H1 (cell line): ENCODE measurements around the gene CFAP97. TPM values are rescaled to one million over a fixed set of nuclear protein-coding genes. Genes with fewer than 3 reads are reported as not detected.

Experiments
- CTCF ChIA-PET: fragments of 300-600 bp; sonication (Branson Sonifier 250); formaldehyde crosslinking; loops from one replicate; lab custom pipeline; 2021; ENCODE audit not compliant: partially characterized antibody; lab: Charles Lee
- POLR2A ChIA-PET: fragments of 300-600 bp; sonication (Branson Sonifier 250); formaldehyde crosslinking; loops from one replicate; lab custom pipeline; 2021; ENCODE audit warnings: inconsistent platforms; ENCODE audit not compliant: partially characterized antibody; lab: Charles Lee
- DNase-seq, 2 experiments: peaks; one replicate each; pipeline versions ENCODE4 v3.0.0 to v3.0.0-alpha.2; 2010 to 2022; ENCODE audit warnings: low spot score in 2 of 2, low read depth in 1 of 2, mixed read lengths in 1 of 2
- FAIRE-seq: peaks from 2 replicates; lab custom pipeline; 2011; peaks lifted over from hg19 to GRCh38; lab: Jason Lieb, UNC
- H2AFZ ChIP-seq: 2 replicates; pipeline ENCODE4 v1.8.1; 2012; ENCODE audit warnings: low read length, inconsistent platforms
- H2AK5ac ChIP-seq: 2 replicates; pipeline ENCODE4 v1.6.1; 2013; ENCODE audit warnings: low read depth, low read length
- H2BK120ac ChIP-seq: replicated peaks from 2 replicates; pipeline ENCODE3; 2013; ENCODE audit warnings: low read depth, low read length, inconsistent platforms
- H2BK12ac ChIP-seq: 2 replicates; pipeline ENCODE4 v1.6.1; 2013; ENCODE audit warnings: low read depth, low read length
- H2BK15ac ChIP-seq: 2 replicates; pipeline ENCODE4 v1.6.1; 2013; ENCODE audit warnings: low read length
- H2BK20ac ChIP-seq: 2 replicates; pipeline ENCODE4 v1.6.1; 2013; ENCODE audit warnings: low read length
- H2BK5ac ChIP-seq: 2 replicates; pipeline ENCODE4 v1.6.1; 2013; ENCODE audit warnings: low read depth, low read length
- H3K14ac ChIP-seq: 2 replicates; pipeline ENCODE4 v1.6.1; 2013; ENCODE audit warnings: inconsistent platforms; ENCODE audit not compliant: insufficient read length
- H3K18ac ChIP-seq: 2 replicates; pipeline ENCODE4 v1.6.1; 2013; ENCODE audit warnings: low read length; ENCODE audit errors: extremely low read depth
- H3K23ac ChIP-seq: 2 replicates; pipeline ENCODE4 v1.6.1; 2013; ENCODE audit warnings: inconsistent platforms; ENCODE audit not compliant: insufficient read length
- H3K23me2 ChIP-seq: 2 replicates; pipeline ENCODE4 v1.6.1; 2013; ENCODE audit warnings: low read depth, low read length
- H3K27ac ChIP-seq: 2 replicates; pipeline ENCODE4 v1.6.1; 2011; ENCODE audit warnings: low read depth, low read length, inconsistent platforms
- H3K27me3 ChIP-seq, 4 experiments: replicated peaks in 1 of 4; 1 replicate in 1 of 4; 2 replicates in 3 of 4; pipeline versions ENCODE4 v1.6.1 to v1.8.1; 2011 to 2013; ENCODE audit warnings: low read length in 3 of 4, mild to moderate bottlenecking in 3 of 4, inconsistent platforms in 2 of 4, mixed read lengths in 2 of 4, moderate library complexity in 1 of 4; ENCODE audit not compliant: control insufficient read depth in 3 of 4, insufficient read depth in 3 of 4; ENCODE audit errors: extremely low read depth in 1 of 4
- H3K36me3 ChIP-seq, 4 experiments: 2 replicates each; pipeline versions ENCODE4 v1.6.1 to v1.8.1; 2011 to 2013; ENCODE audit warnings: mild to moderate bottlenecking in 4 of 4, low read length in 3 of 4, moderate library complexity in 2 of 4, control low read depth in 1 of 4, inconsistent platforms in 1 of 4; ENCODE audit not compliant: insufficient read depth in 4 of 4, control insufficient read depth in 2 of 4
- H3K4ac ChIP-seq: replicated peaks from 2 replicates; pipeline ENCODE3; 2013; ENCODE audit warnings: low read length, low read depth, mixed read lengths, inconsistent platforms; ENCODE audit not compliant: insufficient read length
- H3K4me1 ChIP-seq, 4 experiments: replicated peaks in 1 of 4; 1 replicate in 1 of 4; 2 replicates in 3 of 4; pipeline versions ENCODE4 v1.6.1 to v1.8.1; 2011 to 2013; ENCODE audit warnings: low read length in 3 of 4, inconsistent platforms in 2 of 4, mixed read lengths in 1 of 4; ENCODE audit not compliant: insufficient read depth in 4 of 4, control insufficient read depth in 3 of 4
- H3K4me2 ChIP-seq, 2 experiments: 2 replicates each; pipeline versions ENCODE4 v1.6.1 to v1.8.1; 2011 to 2013; ENCODE audit warnings: low read depth in 2 of 2, low read length in 2 of 2, control low read depth in 1 of 2, inconsistent platforms in 1 of 2, mild to moderate bottlenecking in 1 of 2; ENCODE audit not compliant: insufficient read depth in 1 of 2
- H3K4me3 ChIP-seq, 4 experiments: fragments of 200-600, 300-600 bp in 1 of 4; sonication (generic), shearing (Covaris generic), sonication (Bioruptor Twin) in 1 of 4; 2 replicates each; pipeline versions ENCODE4 v1.5.1 to v1.8.1; 2011 to 2016; ENCODE audit warnings: low read length in 4 of 4, low read depth in 3 of 4, control low read depth in 2 of 4, inconsistent platforms in 2 of 4, mild to moderate bottlenecking in 2 of 4, mixed read lengths in 1 of 4, moderate library complexity in 1 of 4; ENCODE audit not compliant: insufficient read depth in 2 of 4; ENCODE audit errors: extremely low read depth in 1 of 4
- H3K56ac ChIP-seq: replicated peaks from 2 replicates; pipeline ENCODE3; 2013; ENCODE audit warnings: low read depth, mild to moderate bottlenecking, mixed read lengths, low read length, inconsistent platforms; ENCODE audit not compliant: insufficient read length
- H3K79me1 ChIP-seq: 2 replicates; pipeline ENCODE4 v1.6.1; 2013; ENCODE audit warnings: low read depth, low read length, control low read depth
- H3K79me2 ChIP-seq, 2 experiments: 2 replicates each; pipeline versions ENCODE4 v1.6.1 to v1.8.1; 2012 to 2013; ENCODE audit warnings: low read length in 2 of 2, mild to moderate bottlenecking in 2 of 2, inconsistent platforms in 1 of 2; ENCODE audit not compliant: insufficient read depth in 2 of 2, control insufficient read depth in 1 of 2
- H3K9ac ChIP-seq, 4 experiments: replicated peaks in 1 of 4; 1 replicate in 1 of 4; 2 replicates in 3 of 4; pipeline versions ENCODE4 v1.6.1 to v1.8.1; 2011 to 2013; ENCODE audit warnings: low read depth in 3 of 4, low read length in 3 of 4, control low read depth in 2 of 4, mild to moderate bottlenecking in 2 of 4, moderate library complexity in 2 of 4, inconsistent platforms in 1 of 4; ENCODE audit errors: extremely low read depth in 1 of 4
- H3K9me3 ChIP-seq, 2 experiments: 2 replicates each; pipeline versions ENCODE4 v1.6.1 to v1.8.1; 2012 to 2013; ENCODE audit warnings: mild to moderate bottlenecking in 2 of 2, moderate library complexity in 2 of 2, control low read depth in 1 of 2, inconsistent platforms in 1 of 2, low read depth in 1 of 2, low read length in 1 of 2, mixed read lengths in 1 of 2; ENCODE audit not compliant: insufficient read depth in 2 of 2
- H4K20me1 ChIP-seq, 2 experiments: replicated peaks in 1 of 2; 2 replicates each; pipeline versions ENCODE3 to v1.8.1; 2011 to 2013; ENCODE audit warnings: inconsistent platforms in 2 of 2, low read length in 2 of 2, mild to moderate bottlenecking in 1 of 2; ENCODE audit not compliant: insufficient read depth in 2 of 2, control insufficient read depth in 1 of 2
- H4K5ac ChIP-seq: 2 replicates; pipeline ENCODE4 v1.6.1; 2013; ENCODE audit warnings: low read length, low read depth, mixed read lengths, inconsistent platforms; ENCODE audit not compliant: insufficient read length
- H4K8ac ChIP-seq: 2 replicates; pipeline ENCODE4 v1.8.0; 2013; ENCODE audit warnings: mild to moderate bottlenecking, moderate library complexity, low read length, inconsistent platforms; ENCODE audit not compliant: insufficient read depth; ENCODE audit errors: extremely low read depth
- H4K91ac ChIP-seq: replicated peaks from 2 replicates; pipeline ENCODE3; 2013; ENCODE audit warnings: low read length, mixed read lengths, inconsistent platforms; ENCODE audit not compliant: insufficient read length
- ZNF274 ChIP-seq: IDR thresholded peaks from 2 replicates; pipeline ENCODE4 v1.7.0; 2012; ENCODE audit warnings: low read length, borderline replicate concordance; ENCODE audit errors: extremely low read depth
- polyA plus RNA-seq, 7 experiments: library from polyadenylated mRNA; depleted of rRNA in 3 of 7; stranded (reverse) in 5 of 7; unstranded in 2 of 7; fragments of >200 nt in 5 of 7; fragments of 200-250 nt in 2 of 7; gene quantifications; 1 replicate in 5 of 7; 2 replicates in 1 of 7; 4 replicates in 1 of 7; pipeline versions ENCODE4 v1.2.1 to v1.2.3, GENCODE V29; 2011 to 2013; ENCODE audit warnings: missing spikeins in 2 of 7, mixed read lengths in 2 of 7
- total RNA-seq: library from RNA; stranded (reverse); fragmentation: NEBNext Ultra II Directional; extraction: Animal tissue kit (Norgen Biotek cat#: 25700); gene quantifications from 2 replicates; pipeline ENCODE4 v1.2.1, GENCODE V29; 2021

Gene CFAP97
- total and polyA plus RNA-seq, 2 of the 8 experiments (the other 6 are each of a cell fraction or from before 2014, with no cell fraction given) = 9.2 to 40.4 TPM

GRCh38 chr4:185222598-185222997 lies 18.8 kb upstream of the CFAP97 start:
- CTCF ChIA-PET = no interaction called here
- peaks cover 0 to 3% (median 1%) of the 10 kb centered on the region in 4 experiments; a peak in 4 of 7 replicates for H3K4me1 ChIP-seq
- H2BK120ac ChIP-seq = no peak overlapping the region
- H2BK20ac ChIP-seq = no peak overlapping the region
- H2BK12ac ChIP-seq = no peak overlapping the region
- H2AFZ ChIP-seq = no peak overlapping the region
- no peaks in the 10 kb centered on the region for H3K36me3 ChIP-seq
- H3K4me3 ChIP-seq = no peak overlapping the region
- no peak overlapping the region for H3K14ac ChIP-seq
- H2BK15ac ChIP-seq = no peak overlapping the region
- no peak overlapping the region for H4K8ac ChIP-seq
- H2AK5ac ChIP-seq = no peak overlapping the region
- H3K4me2 ChIP-seq = no peak overlapping the region
- no peak overlapping the region for H3K4ac ChIP-seq
- H4K5ac ChIP-seq = no peak overlapping the region
- no peak overlapping the region for H3K9ac ChIP-seq
- H3K56ac ChIP-seq = no peak overlapping the region
- H2BK5ac ChIP-seq = no peak overlapping the region
- peaks cover 5% of the 10 kb centered on the region for H3K79me1 ChIP-seq
- peaks cover 2 to 44% of the 10 kb centered on the region in 2 experiments; a peak in 3 of 4 replicates for H3K79me2 ChIP-seq
- H3K9me3 ChIP-seq = no peaks in the 10 kb centered on the region
- H4K20me1 ChIP-seq = peaks cover 5 to 7% of the 10 kb centered on the region in 2 experiments
- no peak overlapping the region for H3K18ac ChIP-seq
- POLR2A ChIA-PET = no interaction called here
- H3K23ac ChIP-seq = no peak overlapping the region
- no peak overlapping the region for H3K27ac ChIP-seq
- DNase-seq (no peak), FAIRE-seq (no peak)
- no peak overlapping the region for H4K91ac ChIP-seq
- no peaks in the 10 kb centered on the region for H3K27me3 ChIP-seq
- H3K23me2 ChIP-seq = no peaks in the 10 kb centered on the region
- no peak for TF ChIP-seq ZNF274
